Renal pelvis (tissue), 12 donors: ENCODE data around the gene KCNH8. TPM values are rescaled to one million over a fixed set of nuclear protein-coding genes. Genes with fewer than 3 reads are reported as not detected.
"Not testable (repeated sequence)": the region's sequence is repeated elsewhere in the genome, so short reads cannot be mapped to it uniquely, and the experiment has no call there.

Source experiments
- DNase-seq: peaks from one replicate; pipeline ENCODE4 v3.0.0-alpha.2; 2013
- long read RNA-seq, 16 experiments: transcript quantifications; one replicate each; lab custom pipeline, GENCODE V29; 2026
- polyA plus RNA-seq, 3 donors: library from polyadenylated mRNA; unstranded; fragments of 120-200 nt; gene quantifications; one replicate each; pipeline ENCODE4 v1.2.1, GENCODE V29; 2013; ENCODE audit not compliant: insufficient read length in 3 of 3

The KCNH8 gene
- polyA plus RNA-seq = 1 to 10 TPM in 2 of 3 donors, under 1 TPM in 1; 0.92 to 1.5 (median 1.1) TPM
- long read RNA-seq, donor 1 = 0 reads
- long read RNA-seq, donor 2 = 0 reads
- long read RNA-seq, donor 3 = 0 reads
- long read RNA-seq, donor 4 = 0 reads
- long read RNA-seq, donor 5 = 0 reads
- long read RNA-seq, donor 6 = 0 reads
- long read RNA-seq, donor 7 = 0 reads
- long read RNA-seq, donor 8 = 0 reads
- long read RNA-seq, donor 9 = 0 reads
- long read RNA-seq, donor 10 = 0 reads
- long read RNA-seq, donor 11 = 0 reads
- long read RNA-seq, donor 12 = 0 reads
- long read RNA-seq, donor 13 = 0 reads
- long read RNA-seq, donor 14 = 0 reads
- long read RNA-seq, donor 15 = 0 reads
- long read RNA-seq, donor 16 = 0 reads

DNA sequence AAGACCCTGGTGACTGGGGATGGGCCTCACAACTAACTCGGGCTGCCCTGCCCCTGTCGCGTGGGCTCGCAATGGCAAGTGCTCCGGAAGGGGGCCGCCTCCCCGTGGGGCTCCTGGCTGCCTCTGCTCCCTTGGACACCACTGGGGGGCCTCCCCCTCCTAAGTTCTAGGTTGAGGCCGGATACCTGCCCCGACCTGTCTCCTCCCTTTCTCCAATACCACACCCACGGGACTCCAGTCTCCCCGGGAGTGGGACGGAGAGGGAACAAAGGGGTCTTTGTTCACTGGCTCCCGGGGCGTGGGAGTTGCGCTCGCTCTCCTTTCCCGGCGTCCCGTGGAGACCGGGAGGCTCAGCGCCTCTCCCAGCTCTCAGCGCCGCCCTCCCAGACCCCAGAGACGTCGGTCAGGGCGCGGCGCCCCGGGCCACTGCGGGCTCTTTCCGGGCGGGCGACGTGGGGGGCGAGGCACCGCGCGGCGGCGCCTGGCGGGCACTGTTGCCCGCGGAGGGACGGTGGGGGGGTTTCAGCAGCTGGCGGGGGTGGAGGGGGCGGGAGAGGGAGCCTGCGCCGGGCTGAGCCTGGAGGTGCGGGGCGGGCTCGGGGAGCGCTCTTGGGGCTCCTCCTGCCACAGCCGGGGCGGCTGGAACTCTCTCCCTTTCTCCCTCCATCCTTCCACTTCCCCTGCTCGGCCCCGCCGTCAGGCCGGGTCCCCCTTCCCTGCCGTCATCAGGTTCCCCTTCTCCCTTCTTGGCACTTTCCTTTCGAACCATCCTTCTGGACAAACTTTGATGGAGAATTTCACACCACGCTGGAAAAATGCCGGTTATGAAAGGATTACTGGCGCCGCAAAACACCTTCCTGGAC, at the start of gene KCNH8:
KCNH8 (plus strand) TSS at position 606 of the 863 bp plus-strand sequence; CDS start at position 816, 210 bp downstream.
- DNase-seq = no peak

GRCh38 chr3:19102654-19103290, 45.5 kb upstream of the KCNH8 start:
- DNase-seq = not testable (repeated sequence)

DNA sequence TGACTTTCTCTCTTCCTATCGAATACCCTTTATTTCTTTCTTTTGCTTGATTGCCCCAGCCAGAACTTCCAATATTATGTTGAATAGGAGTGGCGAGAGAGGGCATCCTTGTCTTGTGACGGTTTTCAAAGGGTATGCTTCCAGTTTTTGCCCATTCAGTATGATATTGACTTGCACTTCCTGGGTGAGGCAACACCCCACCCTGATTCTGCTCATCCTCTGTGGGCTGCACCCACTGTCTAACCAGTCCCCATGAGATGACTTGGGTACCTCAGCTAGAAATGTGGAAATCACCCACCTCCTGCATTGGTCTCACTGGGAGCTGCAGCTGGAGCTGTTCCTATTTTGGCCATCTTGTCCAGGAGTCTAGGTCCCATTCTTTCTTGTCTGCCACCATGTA, 44.8 kb upstream of the KCNH8 start:
- no peak for DNase-seq

GRCh38 chr3:19104459-19104858, 43.9 kb upstream of the KCNH8 start:
- no peak for DNase-seq

DNA sequence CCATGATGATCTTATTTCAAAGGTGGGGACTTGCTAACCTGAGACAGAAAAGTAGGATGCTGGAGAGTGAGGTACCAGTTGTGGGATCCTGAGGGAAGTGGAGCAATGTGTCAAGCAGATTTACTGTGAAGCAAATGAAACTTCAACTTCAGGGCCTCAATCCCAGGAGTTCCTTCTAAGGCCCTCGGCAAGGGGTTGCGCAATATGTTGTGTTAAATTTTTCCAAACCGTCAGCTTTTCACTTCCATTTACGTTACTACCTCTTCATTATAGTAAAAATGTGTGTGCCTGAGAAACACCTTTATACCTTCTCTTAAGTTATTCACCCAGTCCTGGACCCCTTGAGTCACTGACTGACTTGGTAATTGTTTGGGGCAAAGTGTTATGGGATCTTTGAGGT, 42.5 kb upstream of the KCNH8 start:
- DNase-seq = no peak

DNA sequence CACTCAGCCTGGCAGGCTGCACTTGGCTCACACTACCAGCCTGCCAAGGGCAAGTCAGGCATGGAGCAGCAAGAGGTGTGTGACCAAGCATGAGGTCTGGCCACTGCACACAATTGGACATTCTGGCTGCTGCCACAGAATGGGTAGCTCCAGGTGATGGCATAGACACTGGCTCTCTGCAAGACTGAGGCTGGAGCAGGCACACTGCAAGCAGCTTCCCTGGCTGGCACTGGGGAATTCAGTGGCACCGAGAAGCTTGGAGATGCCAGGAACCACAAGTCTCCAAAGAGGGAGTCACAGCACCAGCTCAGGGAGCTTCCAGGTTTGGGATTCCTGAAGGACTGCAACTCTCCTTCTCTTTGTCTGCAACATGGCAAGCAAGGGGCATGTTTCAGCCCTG, 42.0 kb upstream of the KCNH8 start:
- DNase-seq = no peak

- DNase-seq = no peak
Measured at GRCh38 chr3:19107719-19108118, 40.6 kb upstream of the KCNH8 start.

DNA sequence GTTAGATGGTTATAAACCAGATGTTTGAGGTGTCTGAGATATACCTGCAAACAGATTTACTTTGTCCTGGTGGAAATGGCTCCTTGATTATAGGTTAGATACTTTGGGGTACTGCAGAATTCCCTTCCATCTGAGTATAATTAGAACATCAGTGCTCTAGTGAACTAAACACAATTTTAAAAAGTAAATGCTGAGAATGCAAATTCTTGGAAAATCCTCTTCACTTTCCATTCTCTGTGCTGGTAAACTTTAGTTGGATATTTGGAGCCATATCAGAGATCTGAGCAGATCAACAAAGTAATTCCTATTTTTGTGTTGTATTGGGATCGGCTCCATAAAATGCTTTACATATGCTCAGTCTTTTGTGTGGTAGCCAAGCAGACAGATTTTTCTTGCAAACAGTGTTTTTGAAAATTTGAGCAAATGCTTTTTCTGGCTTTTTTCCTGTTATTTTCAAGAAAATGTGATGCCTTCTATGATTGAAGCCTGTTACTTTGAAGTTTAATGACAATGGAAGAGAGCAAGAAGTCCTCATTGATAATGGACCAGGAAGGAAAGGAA, 37.9 kb upstream of the KCNH8 start:
- DNase-seq = no peak

GRCh38 chr3:19114461-19114860, 33.8 kb upstream of the KCNH8 start:
- DNase-seq = no peak

DNA sequence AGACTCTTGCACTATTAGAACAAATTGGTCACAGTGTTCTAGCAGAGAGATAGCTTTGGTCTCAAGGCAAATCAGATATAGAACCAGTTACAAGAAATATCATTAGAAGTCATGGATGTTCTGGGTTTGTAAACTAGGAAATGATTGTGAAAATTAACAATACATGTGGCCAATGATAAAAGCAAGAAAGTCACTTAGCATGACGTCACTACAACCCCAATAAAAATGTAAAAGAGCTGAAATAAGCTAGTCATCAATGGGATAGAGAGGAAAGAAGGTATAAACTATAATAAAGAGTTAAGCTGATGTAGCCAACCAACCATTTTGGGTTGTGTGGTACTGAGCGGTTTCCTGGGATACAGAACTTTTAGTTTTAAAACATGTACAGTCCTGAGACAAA, 32.1 kb upstream of the KCNH8 start:
- DNase-seq = no peak

- no peak for DNase-seq
Measured at GRCh38 chr3:19124752-19125151, 23.6 kb upstream of the KCNH8 start.

GRCh38 chr3:19139863-19140262, 8.4 kb upstream of the KCNH8 start:
- DNase-seq = no peak

DNA sequence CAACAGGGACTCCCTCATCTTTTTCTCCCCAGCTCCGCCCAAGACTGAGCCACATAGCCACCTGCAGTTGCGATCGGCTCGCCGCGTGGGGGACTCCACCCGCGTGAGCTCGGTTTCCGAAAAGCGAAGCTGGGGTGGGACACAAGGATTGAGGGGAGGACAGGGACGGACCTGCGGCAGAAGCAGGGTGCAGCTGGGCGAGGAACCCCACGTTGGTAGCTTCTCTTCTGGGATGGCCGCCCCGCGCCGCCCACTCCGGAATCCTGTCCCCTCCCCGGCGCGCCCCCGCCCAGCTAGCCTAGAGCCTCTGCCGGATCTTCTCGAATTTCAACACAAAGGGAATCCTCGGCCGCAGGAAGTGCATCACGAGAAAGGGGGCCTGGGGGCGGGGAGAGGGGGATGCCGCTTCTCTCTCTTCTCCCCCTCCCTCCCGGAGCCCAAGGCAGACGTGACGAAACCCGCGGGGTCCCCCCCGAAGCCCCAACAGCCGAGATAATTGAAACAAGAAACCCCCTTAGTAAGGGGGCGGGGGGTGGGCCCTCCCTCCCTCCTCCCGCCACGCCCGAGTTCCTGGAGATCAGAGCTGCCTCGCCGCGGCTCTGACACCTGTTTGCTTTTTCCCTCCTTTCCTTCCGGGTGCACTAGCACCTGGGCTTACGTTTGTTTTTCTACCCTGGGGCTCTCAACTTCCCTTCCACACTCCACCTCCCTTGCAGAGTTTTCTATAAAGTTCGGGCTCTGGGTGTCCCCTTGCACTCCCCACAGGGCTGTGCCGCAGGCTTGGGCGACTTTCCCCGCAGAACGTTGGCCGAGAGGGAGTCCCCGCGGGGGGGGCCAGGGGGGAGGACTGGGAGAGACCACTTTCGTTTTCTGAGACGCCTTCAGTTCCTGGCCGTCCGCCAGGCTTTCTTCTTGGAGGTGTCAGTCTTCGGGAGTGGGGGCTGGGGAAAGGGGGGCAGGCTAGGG, 1.3 kb upstream of the KCNH8 start:
- peak; percentile 92 for DNase-seq

DNA sequence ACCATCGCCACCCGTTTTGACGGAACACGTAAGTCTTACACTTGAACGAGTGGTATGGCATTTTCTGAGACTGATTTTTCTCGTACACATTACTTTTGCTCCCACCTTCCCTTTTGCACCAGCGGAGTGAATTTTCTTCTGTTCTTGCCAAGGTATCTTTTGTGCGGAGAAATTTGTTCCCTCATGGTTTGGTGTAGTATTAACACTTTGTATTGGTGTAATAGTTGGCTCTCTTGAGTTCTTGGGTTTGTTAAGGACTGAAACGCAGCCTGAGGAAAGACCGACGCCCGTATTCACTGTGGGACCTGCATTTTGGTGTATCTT, 420 bp downstream of the KCNH8 start:
- no peak for DNase-seq

GRCh38 chr3:19149368-19149767, 1.1 kb downstream of the KCNH8 start:
- peak; percentile 79 for DNase-seq

GRCh38 chr3:19151171-19151570, 2.9 kb downstream of the KCNH8 start:
- DNase-seq = no peak

GRCh38 chr3:19154693-19155250, 6.5 kb downstream of the KCNH8 start:
- no peak for DNase-seq

GRCh38 chr3:19155375-19155774, 7.1 kb downstream of the KCNH8 start:
- no peak for DNase-seq

- DNase-seq = no peak
Measured at GRCh38 chr3:19159966-19160635, 11.8 kb downstream of the KCNH8 start.

DNA sequence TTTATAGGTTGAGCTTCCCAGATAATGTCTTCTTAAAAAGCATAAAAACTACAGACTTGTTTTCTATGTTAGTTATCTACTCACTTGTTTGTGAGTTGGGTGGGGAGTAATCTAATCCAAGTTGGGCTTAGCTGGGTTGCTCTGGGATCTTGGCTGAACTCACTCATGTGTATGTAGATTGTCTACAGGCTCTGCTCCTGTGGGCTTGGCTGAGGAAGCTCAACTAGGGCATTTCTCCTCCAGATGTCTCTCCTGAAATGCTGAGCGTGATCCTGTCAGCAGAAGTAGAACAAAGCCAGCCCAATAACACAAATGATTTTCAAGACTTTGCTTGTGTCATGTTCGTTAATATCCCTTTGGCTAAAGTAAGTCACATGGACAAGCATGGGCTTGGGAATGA, 17.3 kb downstream of the KCNH8 start:
- DNase-seq = no peak
